ENCODE data around the gene TEX38.
"Not testable (repeated sequence)": the region's sequence is repeated elsewhere in the genome, so short reads cannot be mapped to it uniquely, and the experiment has no call there.

Gene TEX38

GRCh38 chr1:46656643-46657042 lies 15.0 kb upstream of the TEX38 start:
- no peak for DNase-seq

- DNase-seq, result no peak
Observed at GRCh38 chr1:46657775-46658174, 13.9 kb upstream of the TEX38 start.

- DNase-seq, result no peak
Observed at GRCh38 chr1:46659307-46659870, 12.3 kb upstream of the TEX38 start.

- not testable (repeated sequence) for DNase-seq
Observed at GRCh38 chr1:46660116-46660515, 11.5 kb upstream of the TEX38 start.

GRCh38 chr1:46662919-46663318 lies 8.7 kb upstream of the TEX38 start:
- DNase-seq, result not testable (repeated sequence)

- DNase-seq, result no peak
Observed at GRCh38 chr1:46665983-46666382, 5.7 kb upstream of the TEX38 start.

- DNase-seq, result peak; percentile 55 to 75
Observed at GRCh38 chr1:46667782-46668760, 3.6 kb upstream of the TEX38 start, which contains the start of gene ATPAF1. ATPAF1 (minus strand) TSS chr1:46668364; CDS start chr1:46668322, 42 bp downstream.

- no peak for DNase-seq
Observed at GRCh38 chr1:46670134-46670533, 1.5 kb upstream of the TEX38 start.

- no peak for DNase-seq
Observed at GRCh38 chr1:46672696-46673095, 1.0 kb downstream of the TEX38 start.

GRCh38 chr1:46673749-46674182 lies 2.1 kb downstream of the TEX38 start:
- DNase-seq, result no peak

- DNase-seq, result no peak
Observed at GRCh38 chr1:46675549-46676314, 4.1 kb downstream of the TEX38 start.

- DNase-seq, result no peak
Observed at GRCh38 chr1:46676531-46676930, 4.9 kb downstream of the TEX38 start.

- no peak for DNase-seq
Observed at GRCh38 chr1:46677339-46677738, 5.7 kb downstream of the TEX38 start.

- DNase-seq, result no peak
Observed at GRCh38 chr1:46679789-46680573, 8.3 kb downstream of the TEX38 start.

GRCh38 chr1:46681333-46682034 lies 9.8 kb downstream of the TEX38 start:
- no peak for DNase-seq

- DNase-seq, result no peak
Observed at GRCh38 chr1:46682064-46682463, 10.4 kb downstream of the TEX38 start.

- DNase-seq, result no peak
Observed at GRCh38 chr1:46684670-46685069, 13.0 kb downstream of the TEX38 start.

- DNase-seq, result no peak
Observed at GRCh38 chr1:46686255-46686654, 14.6 kb downstream of the TEX38 start.

- peak; percentile 20 to 39 for DNase-seq
Observed at GRCh38 chr1:46687093-46687659, 15.5 kb downstream of the TEX38 start.

- DNase-seq, result no peak
Observed at GRCh38 chr1:46687921-46688509, 16.4 kb downstream of the TEX38 start.

GRCh38 chr1:46689356-46689755 lies 17.7 kb downstream of the TEX38 start:
- no peak for DNase-seq
